Caco-2 (cell line): ENCODE data around the gene ANK2. TPM values are rescaled to one million over a fixed set of nuclear protein-coding genes. Genes with fewer than 3 reads are reported as not detected.

Experiments used
- BruUV-seq: library from RNA; stranded (reverse); fragments of 400-500 nt; replicated peaks from 2 replicates; lab custom pipeline; 2021; lab: Mats Ljungman, UMichigan
- CTCF ChIA-PET: fragments of 300-600 bp; sonication (Branson Sonifier 250); formaldehyde crosslinking; loops from one replicate; lab custom pipeline; 2022; ENCODE audit warnings: antibody characterized with exemption; lab: Charles Lee
- POLR2A ChIA-PET: fragments of 300-600 bp; sonication (Branson Sonifier 250); formaldehyde crosslinking; loops from one replicate; lab custom pipeline; 2022; ENCODE audit warnings: antibody characterized with exemption; lab: Charles Lee
- DNase-seq, 2 experiments: peaks; one replicate each; pipeline versions ENCODE4 v3.0.0 to v3.0.0-alpha.2; 2020 to 2022
- H3K27me3 ChIP-seq: replicated peaks from 2 replicates; pipeline ENCODE4 v1.6.0; 2011; ENCODE audit warnings: low read length; ENCODE audit not compliant: control insufficient read depth, insufficient read depth
- H3K36me3 ChIP-seq: 2 replicates; pipeline ENCODE4 v1.5.1; 2011; ENCODE audit warnings: low read length; ENCODE audit not compliant: control insufficient read depth, insufficient read depth
- H3K4me1 ChIP-seq: fragments of 250-450 bp; sonication (Bioruptor Pico); 2 replicates; pipeline ENCODE4 v1.5.1; 2020; ENCODE audit warnings: mild to moderate bottlenecking
- H3K4me3 ChIP-seq: 2 replicates; pipeline ENCODE4 v1.5.1; 2011; ENCODE audit warnings: low read depth, mild to moderate bottlenecking, control low read depth, low read length
- H3K9me3 ChIP-seq: fragments of 250-450 bp; sonication (Bioruptor Pico); 2 replicates; pipeline ENCODE4 v1.5.1; 2020; ENCODE audit warnings: mild to moderate bottlenecking, moderate library complexity
- H3K27ac Mint-ChIP-seq: one replicate; pipeline ENCODE4 v1.8.0; 2022; ENCODE audit warnings: mixed read lengths; ENCODE audit not compliant: unreplicated experiment
- H3K27me3 Mint-ChIP-seq: one replicate; pipeline ENCODE4 v1.8.0; 2022; ENCODE audit warnings: mixed read lengths; ENCODE audit not compliant: insufficient read depth, unreplicated experiment
- H3K36me3 Mint-ChIP-seq: one replicate; pipeline ENCODE4 v1.8.0; 2022; ENCODE audit warnings: mild to moderate bottlenecking, mixed read lengths; ENCODE audit not compliant: insufficient read depth, unreplicated experiment
- H3K4me1 Mint-ChIP-seq: one replicate; pipeline ENCODE4 v1.8.0; 2022; ENCODE audit warnings: low read depth, mixed read lengths; ENCODE audit not compliant: unreplicated experiment
- H3K4me3 Mint-ChIP-seq: one replicate; pipeline ENCODE4 v1.8.0; 2022; ENCODE audit warnings: mild to moderate bottlenecking, moderate library complexity, mixed read lengths; ENCODE audit not compliant: unreplicated experiment
- H3K9me3 Mint-ChIP-seq: one replicate; pipeline ENCODE4 v1.8.0; 2022; ENCODE audit warnings: mixed read lengths; ENCODE audit not compliant: unreplicated experiment
- intact Hi-C: fragments of 100-400 bp; cut with micrococcal nuclease; formaldehyde crosslinking; loops from one replicate; pipeline ENCODE4 v1.10.0; 2022; ENCODE audit not compliant: unreplicated experiment
- total RNA-seq: library from RNA; stranded (reverse); gene quantifications from 2 replicates; pipeline ENCODE4 v1.2.3, GENCODE V29; 2022
- TF ChIP-seq, protein P1 (sequence below), 2 experiments: fragments of 200-600 bp in 1 of 2; IDR thresholded peaks; 1 replicate in 1 of 2; 2 replicates in 1 of 2; pipeline versions ENCODE4 v1.5.1 to v1.8.0; 2011 to 2022; ENCODE audit warnings: antibody characterized with exemption in 1 of 2, control low read depth in 1 of 2, inconsistent platforms in 1 of 2, low read depth in 1 of 2, low read length in 1 of 2, mild to moderate bottlenecking in 1 of 2, moderate library complexity in 1 of 2; ENCODE audit not compliant: insufficient read depth in 1 of 2, severe bottlenecking in 1 of 2, unreplicated experiment in 1 of 2

Gene ANK2
- total RNA-seq, 1 experiment from 2014 or later, result 26.3 TPM

DNA sequence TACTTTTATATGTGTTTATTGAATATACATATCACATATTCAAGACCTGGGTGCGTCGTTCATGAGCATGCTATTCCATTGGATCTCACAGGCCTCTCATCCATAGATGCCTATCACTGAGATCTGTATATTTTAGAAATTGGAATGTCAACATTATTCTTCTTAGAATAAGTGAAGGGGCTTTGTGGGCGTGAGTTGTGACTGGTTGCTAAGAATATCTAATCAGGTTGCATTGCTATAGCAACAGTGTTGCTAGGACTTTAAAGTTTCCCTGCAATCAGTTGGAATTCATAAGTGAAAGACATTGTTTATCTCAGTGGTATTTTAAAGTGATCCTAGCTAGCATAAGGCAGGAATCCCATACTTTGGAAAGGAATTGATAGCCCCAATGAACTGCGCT is 36.7 kb upstream of the ANK2 start:
- Mint-ChIP-seq H3K27ac (no peak overlapping the region), H3K27me3 (no peaks in the 10 kb centered on the region), H3K4me1 (no peaks in the 10 kb centered on the region), H3K9me3 (no peaks in the 10 kb centered on the region), H3K36me3 (no peaks in the 10 kb centered on the region), H3K4me3 (no peak overlapping the region)
- no peaks in the 10 kb centered on the region for H3K9me3 ChIP-seq
- DNase-seq, result no peak
- TF ChIP-seq, protein P1, sequence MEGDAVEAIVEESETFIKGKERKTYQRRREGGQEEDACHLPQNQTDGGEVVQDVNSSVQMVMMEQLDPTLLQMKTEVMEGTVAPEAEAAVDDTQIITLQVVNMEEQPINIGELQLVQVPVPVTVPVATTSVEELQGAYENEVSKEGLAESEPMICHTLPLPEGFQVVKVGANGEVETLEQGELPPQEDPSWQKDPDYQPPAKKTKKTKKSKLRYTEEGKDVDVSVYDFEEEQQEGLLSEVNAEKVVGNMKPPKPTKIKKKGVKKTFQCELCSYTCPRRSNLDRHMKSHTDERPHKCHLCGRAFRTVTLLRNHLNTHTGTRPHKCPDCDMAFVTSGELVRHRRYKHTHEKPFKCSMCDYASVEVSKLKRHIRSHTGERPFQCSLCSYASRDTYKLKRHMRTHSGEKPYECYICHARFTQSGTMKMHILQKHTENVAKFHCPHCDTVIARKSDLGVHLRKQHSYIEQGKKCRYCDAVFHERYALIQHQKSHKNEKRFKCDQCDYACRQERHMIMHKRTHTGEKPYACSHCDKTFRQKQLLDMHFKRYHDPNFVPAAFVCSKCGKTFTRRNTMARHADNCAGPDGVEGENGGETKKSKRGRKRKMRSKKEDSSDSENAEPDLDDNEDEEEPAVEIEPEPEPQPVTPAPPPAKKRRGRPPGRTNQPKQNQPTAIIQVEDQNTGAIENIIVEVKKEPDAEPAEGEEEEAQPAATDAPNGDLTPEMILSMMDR (IDR thresholded peaks at IDR 0.05; ENCODE audit: insufficient read depth in 1 of 2, low read depth in 1 of 2, low read length in 1 of 2, severe bottlenecking in 1 of 2, unreplicated experiment in 1 of 2), result no peak
- no TSS peak for BruUV-seq
- intact Hi-C loops, result no loop called here
- H3K4me1 ChIP-seq, result peaks cover 5% of the 10 kb centered on the region
- no peak overlapping the region for H3K4me3 ChIP-seq
- no peaks in the 10 kb centered on the region for H3K36me3 ChIP-seq
- POLR2A ChIA-PET, result no interaction called here
- no peaks in the 10 kb centered on the region for H3K27me3 ChIP-seq
- CTCF ChIA-PET, result no interaction called here

DNA sequence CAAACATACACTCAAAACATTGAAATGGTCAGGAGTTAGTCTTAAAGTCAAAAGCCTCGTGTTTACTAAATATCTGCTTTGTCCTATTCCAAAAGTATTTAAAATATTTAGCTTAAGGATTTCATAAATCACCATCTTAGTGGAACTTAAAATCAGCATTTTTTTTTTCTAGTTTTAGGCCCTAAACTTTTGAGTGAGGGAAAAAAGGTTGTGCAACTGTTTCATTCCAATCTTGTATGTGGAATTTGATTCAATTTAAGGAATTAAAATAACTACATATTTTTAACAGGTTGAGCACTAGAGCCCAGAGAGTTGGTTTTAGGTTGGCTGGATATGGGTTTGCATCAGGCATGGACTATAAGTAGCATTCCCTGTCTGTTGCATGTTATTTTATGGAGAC is 35.7 kb upstream of the ANK2 start:
- ChIA-PET CTCF (no interaction called here), POLR2A (no interaction called here)
- no peaks in the 10 kb centered on the region for H3K27me3 ChIP-seq
- no peaks in the 10 kb centered on the region for H3K36me3 ChIP-seq
- Mint-ChIP-seq H3K27me3 (no peaks in the 10 kb centered on the region), H3K9me3 (no peaks in the 10 kb centered on the region), H3K36me3 (no peaks in the 10 kb centered on the region), H3K27ac (no peak overlapping the region), H3K4me1 (no peaks in the 10 kb centered on the region), H3K4me3 (no peak overlapping the region)
- no TSS peak for BruUV-seq
- no peaks in the 10 kb centered on the region for H3K9me3 ChIP-seq
- TF ChIP-seq, protein P1 (IDR thresholded peaks at IDR 0.05; ENCODE audit: insufficient read depth in 1 of 2, low read depth in 1 of 2, low read length in 1 of 2, severe bottlenecking in 1 of 2, unreplicated experiment in 1 of 2), result no peak
- intact Hi-C loops, result no loop called here
- no peak overlapping the region for H3K4me3 ChIP-seq
- DNase-seq, result no peak
- H3K4me1 ChIP-seq, result peaks cover 5% of the 10 kb centered on the region

DNA sequence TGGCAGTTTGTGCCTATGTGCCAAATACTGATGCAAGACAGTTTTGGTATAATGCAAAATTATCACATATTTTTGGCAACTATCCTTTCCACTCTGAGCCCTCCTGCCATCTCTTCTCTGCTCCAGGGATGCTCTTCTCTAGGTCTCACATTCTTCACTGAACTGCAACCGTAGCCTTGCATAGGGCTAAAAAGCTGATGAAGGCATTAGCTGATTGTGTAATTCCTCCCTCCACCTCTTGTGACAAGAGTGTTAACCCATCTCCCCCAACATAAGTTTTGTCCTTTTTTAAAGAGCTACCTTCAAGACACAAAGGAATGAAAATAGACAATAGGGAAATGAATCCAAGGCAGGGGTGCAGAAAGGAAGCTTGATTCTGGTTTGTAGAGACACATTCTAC is 33.1 kb upstream of the ANK2 start:
- DNase-seq, result no peak
- Mint-ChIP-seq H3K36me3 (no peaks in the 10 kb centered on the region), H3K4me3 (no peak overlapping the region), H3K4me1 (no peaks in the 10 kb centered on the region), H3K27me3 (no peaks in the 10 kb centered on the region), H3K9me3 (no peaks in the 10 kb centered on the region), H3K27ac (no peak overlapping the region)
- ChIA-PET POLR2A (no interaction called here), CTCF (no interaction called here)
- Histone ChIP-seq H3K4me3 (no peak overlapping the region), H3K36me3 (no peaks in the 10 kb centered on the region), H3K9me3 (no peaks in the 10 kb centered on the region), H3K27me3 (no peaks in the 10 kb centered on the region), H3K4me1 (peaks cover 9% of the 10 kb centered on the region)
- BruUV-seq, result no TSS peak
- TF ChIP-seq, protein P1 (IDR thresholded peaks at IDR 0.05; ENCODE audit: insufficient read depth in 1 of 2, low read depth in 1 of 2, low read length in 1 of 2, severe bottlenecking in 1 of 2, unreplicated experiment in 1 of 2), result no peak
- intact Hi-C loops, result no loop called here
